Neuronal stem cell (in vitro differentiated cells): ENCODE data around the gene ZMAT3.

Experiments used
- DNase-seq: peaks from one replicate; pipeline ENCODE4 v3.0.0-alpha.2; 2013; ENCODE audit warnings: low spot score
- H2AFZ ChIP-seq: one replicate; pipeline ENCODE4 v1.6.1; 2013; ENCODE audit warnings: mild to moderate bottlenecking, low read length, inconsistent platforms
- H2AK5ac ChIP-seq: 2 replicates; pipeline ENCODE4 v1.6.1; 2013; ENCODE audit warnings: low read depth, mild to moderate bottlenecking, inconsistent platforms, low read length, moderate library complexity, mixed read lengths
- H2BK120ac ChIP-seq: 2 replicates; pipeline ENCODE4 v1.6.1; 2013; ENCODE audit warnings: low read depth, mild to moderate bottlenecking, inconsistent platforms, low read length, moderate library complexity, mixed read lengths
- H2BK12ac ChIP-seq: one replicate; pipeline ENCODE4 v1.6.1; 2013; ENCODE audit warnings: low read length, inconsistent platforms
- H2BK15ac ChIP-seq: 2 replicates; pipeline ENCODE4 v1.6.1; 2013; ENCODE audit warnings: mild to moderate bottlenecking, low read length, inconsistent platforms, mixed read lengths
- H2BK5ac ChIP-seq: one replicate; pipeline ENCODE4 v1.6.1; 2013; ENCODE audit warnings: inconsistent platforms, mild to moderate bottlenecking, low read length, moderate library complexity
- H3K14ac ChIP-seq: one replicate; pipeline ENCODE4 v1.6.1; 2013; ENCODE audit warnings: low read length, inconsistent platforms
- H3K18ac ChIP-seq: 2 replicates; pipeline ENCODE4 v1.6.1; 2013; ENCODE audit warnings: low read length, inconsistent platforms
- H3K23ac ChIP-seq: 2 replicates; pipeline ENCODE4 v1.6.1; 2013; ENCODE audit warnings: low read depth, mild to moderate bottlenecking, mixed read lengths, low read length, inconsistent platforms; ENCODE audit not compliant: poor library complexity
- H3K27ac ChIP-seq: replicated peaks from 3 replicates; pipeline ENCODE4 v1.5.1; 2013; ENCODE audit warnings: low read length, inconsistent platforms
- H3K27me3 ChIP-seq, 3 experiments: 2 replicates each; pipeline ENCODE4 v1.6.1; 2013; ENCODE audit warnings: low read length in 3 of 3, mild to moderate bottlenecking in 2 of 3, inconsistent platforms in 1 of 3, low read depth in 1 of 3, mixed read lengths in 1 of 3, moderate library complexity in 1 of 3; ENCODE audit not compliant: control insufficient read depth in 3 of 3, insufficient read depth in 3 of 3
- H3K36me3 ChIP-seq, 2 donors: replicated peaks in 1 of 2; 2 replicates each; pipeline ENCODE4 v1.6.1; 2013; ENCODE audit warnings: low read length in 2 of 2; ENCODE audit not compliant: control insufficient read depth in 2 of 2, insufficient read depth in 2 of 2
- H3K4ac ChIP-seq: 2 replicates; pipeline ENCODE4 v1.6.1; 2013; ENCODE audit warnings: inconsistent platforms, mild to moderate bottlenecking, low read length, moderate library complexity
- H3K4me1 ChIP-seq, 2 donors: 1 replicate in 1 of 2; 2 replicates in 1 of 2; pipeline ENCODE4 v1.6.1; 2013; ENCODE audit warnings: low read length in 2 of 2, low read depth in 1 of 2; ENCODE audit not compliant: control insufficient read depth in 2 of 2, insufficient read depth in 1 of 2
- H3K4me2 ChIP-seq: one replicate; pipeline ENCODE4 v1.6.1; 2013; ENCODE audit warnings: mild to moderate bottlenecking, low read length, inconsistent platforms; ENCODE audit not compliant: insufficient read depth, poor library complexity, severe bottlenecking
- H3K4me3 ChIP-seq, 2 donors: 2 replicates each; pipeline ENCODE4 v1.5.1; 2013; ENCODE audit warnings: low read length in 2 of 2, mild to moderate bottlenecking in 2 of 2, inconsistent platforms in 1 of 2, moderate library complexity in 1 of 2
- H3K79me1 ChIP-seq: one replicate; pipeline ENCODE4 v1.6.1; 2013; ENCODE audit warnings: low read depth, mild to moderate bottlenecking, inconsistent platforms, low read length, moderate library complexity
- H3K9ac ChIP-seq: one replicate; pipeline ENCODE4 v1.6.1; 2013; ENCODE audit warnings: mild to moderate bottlenecking, low read depth, low read length, inconsistent platforms; ENCODE audit not compliant: poor library complexity
- H3K9me3 ChIP-seq, 2 donors: replicated peaks in 1 of 2; 2 replicates each; pipeline versions ENCODE3 to v1.6.1; 2013; ENCODE audit warnings: low read length in 2 of 2, mild to moderate bottlenecking in 2 of 2, inconsistent platforms in 1 of 2, low read depth in 1 of 2, mixed read lengths in 1 of 2, moderate library complexity in 1 of 2; ENCODE audit not compliant: control insufficient read depth in 2 of 2, insufficient read depth in 1 of 2
- H4K8ac ChIP-seq: one replicate; pipeline ENCODE4 v1.6.1; 2013; ENCODE audit warnings: low read depth, mild to moderate bottlenecking, inconsistent platforms, low read length, moderate library complexity
- H4K91ac ChIP-seq: one replicate; pipeline ENCODE4 v1.6.1; 2013; ENCODE audit warnings: low read length, low read depth, mild to moderate bottlenecking, inconsistent platforms; ENCODE audit not compliant: poor library complexity
- WGBS, 2 donors: extraction: QIAGEN DNeasy Blood & Tissue Kit; methylation state at CpG; one replicate each; pipeline ENCODE4 v1.1.7; 2013; ENCODE audit warnings: missing lambda C conversion rate in 2 of 2, mixed read lengths in 1 of 2; ENCODE audit not compliant: insufficient read length in 2 of 2, insufficient replicate concordance in 1 of 2; ENCODE audit errors: extremely low coverage in 2 of 2; 5-methylcytosine and 5-hydroxymethylcytosine counted together

ZMAT3 gene

GRCh38 chr3:179076243-179077027, 4.8 kb upstream of the ZMAT3 start:
- no peak overlapping the region for H4K91ac ChIP-seq
- H3K4me2 ChIP-seq, result no peak overlapping the region
- H2BK5ac ChIP-seq, result no peak overlapping the region
- no peak overlapping the region for H3K18ac ChIP-seq
- H2BK15ac ChIP-seq, result no peak overlapping the region
- H3K4me1 ChIP-seq, result peaks cover 0 to 4% of the 10 kb centered on the region in 2 donors
- no peak overlapping the region for H3K14ac ChIP-seq
- H3K23ac ChIP-seq, result no peak overlapping the region
- H3K27ac ChIP-seq, result no peak overlapping the region
- H2AFZ ChIP-seq, result no peak overlapping the region
- no peak overlapping the region for H2AK5ac ChIP-seq
- H2BK120ac ChIP-seq, result no peak overlapping the region
- WGBS, 2 donors, result no CpG with 5 or more reads among the region's 4 CpGs
- peaks cover 0 to 36% (median 0%) of the 10 kb centered on the region in 3 experiments for H3K27me3 ChIP-seq
- H3K79me1 ChIP-seq, result no peaks in the 10 kb centered on the region
- H3K4me3 ChIP-seq, result no peak overlapping the region
- H3K4ac ChIP-seq, result no peak overlapping the region
- no peak overlapping the region for H3K9ac ChIP-seq
- no peak overlapping the region for H4K8ac ChIP-seq
- H3K36me3 ChIP-seq, result no peaks in the 10 kb centered on the region
- no peak overlapping the region for H2BK12ac ChIP-seq
- H3K9me3 ChIP-seq, result no peaks in the 10 kb centered on the region
- DNase-seq, result no peak

GRCh38 chr3:179074656-179075055, 3.0 kb upstream of the ZMAT3 start:
- Histone ChIP-seq H2BK12ac (no peak overlapping the region), H3K9ac (no peak overlapping the region), H3K23ac (no peak overlapping the region), H2BK120ac (no peak overlapping the region), H3K4ac (no peak overlapping the region), H2AFZ (no peak overlapping the region), H3K9me3 (no peaks in the 10 kb centered on the region), H3K4me2 (no peak overlapping the region), H3K36me3 (no peaks in the 10 kb centered on the region), H4K8ac (no peak overlapping the region), H3K27me3 (peaks cover 0 to 34% (median 0%) of the 10 kb centered on the region in 3 experiments), H2AK5ac (no peak overlapping the region), H2BK15ac (no peak overlapping the region), H3K14ac (no peak overlapping the region), H3K4me3 (no peak overlapping the region), H2BK5ac (no peak overlapping the region), H3K4me1 (peaks cover 0 to 4% of the 10 kb centered on the region in 2 donors), H4K91ac (no peak overlapping the region), H3K79me1 (no peaks in the 10 kb centered on the region), H3K27ac (no peak overlapping the region), H3K18ac (no peak overlapping the region)
- WGBS, 2 donors, result no CpG with 5 or more reads among the region's 3 CpGs
- no peak for DNase-seq

- Histone ChIP-seq H3K27ac (no peak overlapping the region), H2BK15ac (no peak overlapping the region), H3K9me3 (no peaks in the 10 kb centered on the region), H4K8ac (no peak overlapping the region), H2BK5ac (no peak overlapping the region), H2BK120ac (no peak overlapping the region), H3K18ac (no peak overlapping the region), H3K14ac (no peak overlapping the region), H3K4ac (no peak overlapping the region), H3K27me3 (peaks cover 0 to 32% (median 0%) of the 10 kb centered on the region in 3 experiments), H3K4me2 (no peak overlapping the region), H2AFZ (no peak overlapping the region), H3K36me3 (no peaks in the 10 kb centered on the region), H3K23ac (no peak overlapping the region), H2AK5ac (no peak overlapping the region), H2BK12ac (no peak overlapping the region), H3K4me3 (no peak overlapping the region), H3K79me1 (no peaks in the 10 kb centered on the region), H3K4me1 (peaks cover 0 to 4% of the 10 kb centered on the region in 2 donors), H3K9ac (no peak overlapping the region), H4K91ac (no peak overlapping the region)
- DNase-seq, result no peak
- WGBS, 2 donors, result no CpG with 5 or more reads among the region's 2 CpGs
These were observed 2.2 kb upstream of the ZMAT3 start for GRCh38 chr3:179073816-179074215.

- Histone ChIP-seq H3K27me3 (peaks cover 0 to 32% (median 0%) of the 10 kb centered on the region in 3 experiments), H3K4me1 (peaks cover 0 to 4% of the 10 kb centered on the region in 2 donors), H2AK5ac (no peak overlapping the region), H3K4ac (no peak overlapping the region), H2BK5ac (no peak overlapping the region), H3K18ac (peak overlapping the region; percentile 95), H3K9ac (peak overlapping the region; percentile 73), H3K27ac (no peak overlapping the region), H2BK120ac (no peak overlapping the region), H2AFZ (peak overlapping the region; percentile 98), H3K4me3 (peak overlapping the region; percentile 85 to 96), H3K14ac (no peak overlapping the region), H3K9me3 (no peaks in the 10 kb centered on the region), H2BK12ac (no peak overlapping the region), H3K23ac (peak overlapping the region; percentile 96), H4K8ac (no peak overlapping the region), H4K91ac (no peak overlapping the region), H3K79me1 (no peaks in the 10 kb centered on the region), H3K36me3 (peaks cover 2 to 10% of the 10 kb centered on the region in 2 donors), H3K4me2 (peak overlapping the region; percentile 78), H2BK15ac (peak overlapping the region; percentile 18)
- WGBS, 2 donors, result no CpG with 5 or more reads among the region's 7 CpGs
- no peak for DNase-seq
These were observed 460 bp upstream of the ZMAT3 start for GRCh38 chr3:179072100-179072438.
